ENCODE data around the gene RHO. TPM values are rescaled to one million over a fixed set of nuclear protein-coding genes. Genes with fewer than 3 reads are reported as not detected.

Gene RHO
- total RNA-seq, 1 experiment from 2014 or later: not detected

GRCh38 chr3:129534428-129535027 lies 6.1 kb downstream of the RHO start:
- BruUV-seq (replicated peaks): no TSS peak
- no peak for ATAC-seq
- POLR2A ChIA-PET: no interaction called here

More at GRCh38 chr3:129534428-129535027, 6.1 kb downstream of the RHO start:
- no peaks in the 10 kb centered on the region for H3K79me2 ChIP-seq (ENCODE audit: insufficient read depth, low read length)
- ChIA-PET CTCF (no interaction called here), RAD21 (ENCODE audit: low non-redundant PET in 1 of 2, low total read pairs in 2 of 2, uncharacterized antibody in 2 of 2, unreplicated experiment in 2 of 2) (no interaction called here)
- H3K4me3 ChIP-seq (replicated peaks in 1 of 2; ENCODE audit: low read depth in 1 of 2, low read length in 2 of 2): no peak overlapping the region
- H3K9ac ChIP-seq (ENCODE audit: low read length): no peak overlapping the region
- no peak for DNase-seq (ENCODE audit: low read depth, low spot score)
- H3K4me1 ChIP-seq (ENCODE audit: control insufficient read depth in 1 of 2, insufficient read depth in 2 of 2, low read length in 2 of 2): peaks cover 0 to 4% of the 10 kb centered on the region in 2 experiments; a peak in 1 of 4 replicates
- intact Hi-C loops (cut with micrococcal nuclease): no loop called here
- no peak overlapping the region for H2AFZ ChIP-seq (ENCODE audit: low read depth, low read length, poor library complexity, severe bottlenecking)
- no peaks in the 10 kb centered on the region for H3K9me2 ChIP-seq (ENCODE audit: insufficient read depth)
- H4K20me1 ChIP-seq (ENCODE audit: insufficient read depth): no peaks in the 10 kb centered on the region
- H3K27ac ChIP-seq (ENCODE audit: low read depth, low read length): no peak overlapping the region
- H3K9me3 ChIP-seq (ENCODE audit: control insufficient read depth in 1 of 2, insufficient read depth in 1 of 2, low read depth in 1 of 2, low read length in 2 of 2): no peaks in the 10 kb centered on the region
- no peaks in the 10 kb centered on the region for H3K36me3 ChIP-seq (ENCODE audit: control insufficient read depth in 1 of 2, insufficient read depth in 2 of 2, low read length in 2 of 2)
- no peak overlapping the region for H3K4me2 ChIP-seq (ENCODE audit: low read length)
- H3K27me3 ChIP-seq (ENCODE audit: insufficient read depth, low read length): no peaks in the 10 kb centered on the region
- TF ChIP-seq POLR2AphosphoS5 (IDR thresholded peaks at IDR 0.05; ENCODE audit: low read depth, low read length) (no peak), EZH2 (IDR thresholded peaks at IDR 0.05) (no peak), REST (IDR thresholded peaks at IDR 0.05; ENCODE audit: low read depth) (no peak), TCF7L2 (IDR thresholded peaks at IDR 0.05; ENCODE audit: borderline replicate concordance, extremely low read depth, insufficient read depth, insufficient read length) (no peak), JUND (IDR thresholded peaks at IDR 0.05) (no peak), CBX3 (IDR thresholded peaks at IDR 0.05; ENCODE audit: low read depth) (no peak), YY1 (IDR thresholded peaks at IDR 0.05; ENCODE audit: extremely low read depth, insufficient replicate concordance, low read depth, low read length) (no peak), ZNF274 (IDR thresholded peaks at IDR 0.05; ENCODE audit: low read depth, low read length) (no peak), RAD21 (IDR thresholded peaks at IDR 0.05; ENCODE audit: low read depth) (no peak), EGR1 (IDR thresholded peaks at IDR 0.05; ENCODE audit: low read depth) (no peak), ZFX (IDR thresholded peaks at IDR 0.05) (no peak), EZH2phosphoT487 (IDR thresholded peaks at IDR 0.05; ENCODE audit: borderline replicate concordance) (no peak), ELF1 (IDR thresholded peaks at IDR 0.05; ENCODE audit: borderline replicate concordance, low read depth) (no peak), SIN3A (IDR thresholded peaks at IDR 0.05; ENCODE audit: low read depth) (no peak), CTCF (IDR thresholded peaks at IDR 0.05 in 2 of 3, conservative IDR thresholded peaks at IDR 0.05 in 1 of 3; ENCODE audit: borderline replicate concordance in 1 of 3, insufficient read depth in 1 of 3, low read depth in 2 of 3, low read length in 2 of 3) (no peak)
- TF ChIP-seq, protein P1, sequence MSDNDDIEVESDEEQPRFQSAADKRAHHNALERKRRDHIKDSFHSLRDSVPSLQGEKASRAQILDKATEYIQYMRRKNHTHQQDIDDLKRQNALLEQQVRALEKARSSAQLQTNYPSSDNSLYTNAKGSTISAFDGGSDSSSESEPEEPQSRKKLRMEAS (IDR thresholded peaks at IDR 0.05): no peak

Data from HCT116 (cell line).